PC-9 (cell line): ENCODE results near the gene SLC25A33. TPM values are rescaled to one million over a fixed set of nuclear protein-coding genes. Genes with fewer than 3 reads are reported as not detected.
A peak's percentile ranks its signal among the peaks of the same experiment; 100 is the strongest.

Experiments
- BruUV-seq: library from RNA; stranded (reverse); fragments of 400-500 nt; replicated peaks from 2 replicates; lab custom pipeline; 2021; lab: Mats Ljungman, UMichigan
- CTCF ChIA-PET: fragments of 300-600 bp; sonication (Branson Sonifier 250); formaldehyde crosslinking; loops from one replicate; lab custom pipeline; 2022; ENCODE audit warnings: antibody characterized with exemption; lab: Charles Lee
- POLR2A ChIA-PET: fragments of 300-600 bp; sonication (Branson Sonifier 250); formaldehyde crosslinking; loops from one replicate; lab custom pipeline; 2022; ENCODE audit warnings: antibody characterized with exemption; ENCODE audit not compliant: unreplicated experiment; lab: Charles Lee
- DNase-seq, 2 experiments: peaks; one replicate each; pipeline versions ENCODE4 v3.0.0 to v3.0.0-alpha.2; 2015 to 2022; ENCODE audit warnings: mixed read lengths in 1 of 2
- H2AFZ ChIP-seq: fragments of 200-600 bp; sonication (generic); 2 replicates; pipeline ENCODE4 v1.8.1; 2017; ENCODE audit warnings: antibody characterized with exemption
- H3F3A ChIP-seq: fragments of 200-600 bp; sonication (generic); 2 replicates; pipeline ENCODE4 v1.8.1; 2017; ENCODE audit warnings: antibody characterized with exemption, mild to moderate bottlenecking, low read depth; ENCODE audit not compliant: insufficient read depth
- H3K27ac ChIP-seq: fragments of 200-600 bp; sonication (generic); 2 replicates; pipeline ENCODE4 v1.6.1; 2016; ENCODE audit warnings: mixed run types
- H3K27me3 ChIP-seq: fragments of 200-600 bp; sonication (generic); 2 replicates; pipeline ENCODE4 v1.6.1; 2016; ENCODE audit warnings: low read depth, mixed run types; ENCODE audit not compliant: insufficient read depth
- H3K36me3 ChIP-seq: fragments of 200-600 bp; sonication (generic); 2 replicates; pipeline ENCODE4 v1.6.1; 2016; ENCODE audit warnings: low read depth, mixed run types
- H3K4me1 ChIP-seq: fragments of 200-600 bp; sonication (generic); replicated peaks from 2 replicates; pipeline ENCODE4 v1.6.1; 2016; ENCODE audit warnings: mixed run types; ENCODE audit not compliant: insufficient read depth
- H3K4me2 ChIP-seq: fragments of 200-600 bp; sonication (generic); 2 replicates; pipeline ENCODE4 v1.6.1; 2017; ENCODE audit warnings: mixed run types
- H3K4me3 ChIP-seq: fragments of 200-600 bp; sonication (generic); 2 replicates; pipeline ENCODE4 v1.6.1; 2016; ENCODE audit warnings: mixed run types
- H3K79me2 ChIP-seq: fragments of 200-600 bp; sonication (generic); 2 replicates; pipeline ENCODE4 v1.6.1; 2017; ENCODE audit warnings: low read depth, mixed run types
- H3K9me2 ChIP-seq: fragments of 200-600 bp; sonication (generic); 2 replicates; pipeline ENCODE4 v1.8.1; 2017; ENCODE audit warnings: mild to moderate bottlenecking; ENCODE audit not compliant: insufficient read depth
- H3K9me3 ChIP-seq: fragments of 200-600 bp; sonication (generic); 2 replicates; pipeline ENCODE4 v1.8.1; 2016; ENCODE audit warnings: low read depth; ENCODE audit not compliant: insufficient read depth
- H4K20me1 ChIP-seq: fragments of 200-600 bp; sonication (generic); 2 replicates; pipeline ENCODE4 v1.8.1; 2017; ENCODE audit not compliant: insufficient read depth
- CTCF ChIP-seq: fragments of 200-600 bp; sonication (generic); conservative IDR thresholded peaks from 2 replicates; pipeline ENCODE4 v1.6.1; 2017; ENCODE audit warnings: mixed run types, antibody characterized with exemption, mild to moderate bottlenecking, moderate library complexity
- EZH2 ChIP-seq: fragments of 200-600 bp; sonication (generic); IDR thresholded peaks from 2 replicates; pipeline ENCODE4 v1.8.0; 2017; ENCODE audit warnings: antibody characterized with exemption, low read depth
- intact Hi-C: fragments of 100-400 bp; cut with micrococcal nuclease; formaldehyde crosslinking; loops from one replicate; pipeline ENCODE4 v1.10.0; 2022; ENCODE audit not compliant: unreplicated experiment
- total RNA-seq: library from RNA; stranded (reverse); gene quantifications from 2 replicates; pipeline ENCODE4 v1.2.3, GENCODE V29; 2021

Gene SLC25A33
- total RNA-seq, 1 experiment from 2014 or later, result 3.0 TPM

- no peaks in the 10 kb centered on the region for H3K27me3 ChIP-seq
- H3K9me3 ChIP-seq, result no peaks in the 10 kb centered on the region
- H3K36me3 ChIP-seq, result no peaks in the 10 kb centered on the region
- 0 out of 2 replicates have a peak, but pooled peaks cover 3% of the 10 kb centered on the region for H3F3A ChIP-seq
- H3K27ac ChIP-seq, result no peak overlapping the region
- no peaks in the 10 kb centered on the region for H4K20me1 ChIP-seq
- no peaks in the 10 kb centered on the region for H3K4me1 ChIP-seq
- no peaks in the 10 kb centered on the region for H3K79me2 ChIP-seq
- ChIA-PET POLR2A (interaction anchor here (0.6 to 0.7 kb wide), 2 partner anchors 38 to 228 kb away, joined by 3 to 4 read pairs; no protein-coding TSS in a partner anchor), CTCF (interaction anchor here (0.5 to 0.9 kb wide), 2 partner anchors 169 to 299 kb away, joined by 3 to 13 read pairs; no protein-coding TSS in a partner anchor)
- no peak overlapping the region for H3K4me2 ChIP-seq
- no peak overlapping the region for H3K4me3 ChIP-seq
- no peaks in the 10 kb centered on the region for H3K9me2 ChIP-seq
- intact Hi-C loops, result loop anchor here (5.0 kb wide), 1 partner anchor 812 kb away; no protein-coding TSS in a partner anchor
- peak in 1 of 2 experiments; percentile 48 for DNase-seq
- TF ChIP-seq EZH2, result no peak
- peak; percentile 67 for TF ChIP-seq CTCF
- BruUV-seq, result no TSS peak
- no peak overlapping the region for H2AFZ ChIP-seq
Measured at GRCh38 chr1:9615316-9616063, 76.2 kb downstream of the SLC25A33 start.

- Histone ChIP-seq H3K4me3 (no peak overlapping the region), H3K36me3 (no peaks in the 10 kb centered on the region), H3K79me2 (no peaks in the 10 kb centered on the region), H3K4me1 (no peaks in the 10 kb centered on the region), H3K9me2 (no peaks in the 10 kb centered on the region), H3K9me3 (no peaks in the 10 kb centered on the region), H3K27me3 (no peaks in the 10 kb centered on the region), H2AFZ (no peak overlapping the region), H3K4me2 (no peak overlapping the region), H4K20me1 (no peaks in the 10 kb centered on the region), H3F3A (0 out of 2 replicates have a peak, but pooled peaks cover 3% of the 10 kb centered on the region), H3K27ac (no peak overlapping the region)
- intact Hi-C loops, result loop anchor here (5.0 kb wide), 1 partner anchor 808 kb away; no protein-coding TSS in a partner anchor
- TF ChIP-seq EZH2 (no peak), CTCF (no peak)
- no TSS peak for BruUV-seq
- no peak for DNase-seq
- CTCF ChIA-PET, result interaction anchor here (0.7 kb wide), 1 partner anchor 85 kb away, joined by 3 read pairs; no protein-coding TSS in a partner anchor
- POLR2A ChIA-PET, result no interaction called here
Measured at GRCh38 chr1:9618909-9619679, 79.8 kb downstream of the SLC25A33 start.

GRCh38 chr1:9621032-9621431 lies 81.8 kb downstream of the SLC25A33 start:
- H3K9me3 ChIP-seq, result no peaks in the 10 kb centered on the region
- no peaks in the 10 kb centered on the region for H3K36me3 ChIP-seq
- H3K27ac ChIP-seq, result no peak overlapping the region
- intact Hi-C loops, result no loop called here
- BruUV-seq, result no TSS peak
- H3K79me2 ChIP-seq, result no peaks in the 10 kb centered on the region
- DNase-seq, result no peak
- H3F3A ChIP-seq, result 0 out of 2 replicates have a peak, but pooled peaks cover under 1% of the 10 kb centered on the region
- no peaks in the 10 kb centered on the region for H3K9me2 ChIP-seq
- no peak overlapping the region for H3K4me3 ChIP-seq
- H3K4me2 ChIP-seq, result no peak overlapping the region
- H4K20me1 ChIP-seq, result no peaks in the 10 kb centered on the region
- H2AFZ ChIP-seq, result no peak overlapping the region
- ChIA-PET POLR2A (interaction anchor here (0.6 kb wide), 1 partner anchor 61 kb away, joined by 3 read pairs; no protein-coding TSS in a partner anchor), CTCF (no interaction called here)
- no peaks in the 10 kb centered on the region for H3K4me1 ChIP-seq
- H3K27me3 ChIP-seq, result no peaks in the 10 kb centered on the region
- TF ChIP-seq EZH2 (no peak), CTCF (no peak)
